Amniotic stem cell (primary cell): ENCODE data around the gene C12orf76.

Experiments
- DNase-seq: peaks from one replicate; lab custom pipeline; 2025; lab: John Stamatoyannopoulos, UW

The C12orf76 gene

GRCh38 chr12:109995686-109996482, 52.4 kb downstream of the C12orf76 start, which contains the start of gene GIT2:
Gene GIT2 (minus strand): TSS chr12:109996368. CDS start chr12:109996224, 144 bp downstream.
- peak; percentile 81 for DNase-seq

GRCh38 chr12:109995361-109995685, 53.0 kb downstream of the C12orf76 start:
- no peak for DNase-seq

GRCh38 chr12:109994401-109995175, 53.7 kb downstream of the C12orf76 start:
- no peak for DNase-seq

GRCh38 chr12:109993091-109993490, 55.2 kb downstream of the C12orf76 start:
- no peak for DNase-seq

- no peak for DNase-seq
Measured at GRCh38 chr12:109991586-109991985, 56.7 kb downstream of the C12orf76 start.
